Mucosa of descending colon (tissue), 3 donors: Measurements from ENCODE around the gene YLPM1. TPM values are rescaled to one million over a fixed set of nuclear protein-coding genes. Genes with fewer than 3 reads are reported as not detected.

Experiments
- ATAC-seq: fragments of 200-7000 bp; cut with Tn5 transposase; one replicate; pipeline ENCODE4 v1.9.1; 2020; ENCODE audit warnings: mild to moderate bottlenecking, moderate library complexity
- DNase-seq, 3 donors: peaks; one replicate each; pipeline ENCODE4 v3.0.0-alpha.2; 2020
- H3K36me3 ChIP-seq: fragments of 200-600 bp; one replicate; pipeline ENCODE4 v1.8.0; 2021; ENCODE audit warnings: low read depth, mild to moderate bottlenecking
- H3K4me1 ChIP-seq: fragments of 200-600 bp; one replicate; pipeline ENCODE4 v1.8.0; 2021; ENCODE audit warnings: low read depth, mild to moderate bottlenecking
- H3K4me3 ChIP-seq: fragments of 200-600 bp; one replicate; pipeline ENCODE4 v1.8.0; 2021; ENCODE audit warnings: mild to moderate bottlenecking
- H3K9me3 ChIP-seq: fragments of 200-600 bp; one replicate; pipeline ENCODE4 v1.8.0; 2021; ENCODE audit warnings: mild to moderate bottlenecking
- CTCF ChIP-seq: fragments of 200-600 bp; IDR thresholded peaks from one replicate; pipeline ENCODE4 v1.8.0; 2022; ENCODE audit warnings: antibody characterized with exemption, mild to moderate bottlenecking
- intact Hi-C, 2 donors: fragments of 100-400 bp; cut with DNase I in 1 of 2; cut with micrococcal nuclease in 1 of 2; formaldehyde crosslinking; loops; one replicate each; pipeline versions ENCODE4 v1.11.0 to v1.11.1; 2022; cut with DNase I, micrococcal nuclease
- total RNA-seq, 3 donors: library from RNA; stranded (reverse); fragmentation: NEBNext Ultra II Directional in 2 of 3; extraction: Animal tissue kit (Norgen Biotek cat#: 25700) in 2 of 3; gene quantifications; one replicate each; pipeline versions ENCODE4 v1.2.1 to v1.2.4, GENCODE V29; 2021 to 2023
- donor health status: DM: no; HTN: no; CAD: no; lungs with moderate emphysema.
- donor health status: DM: no; HTN: no; CAD: no.
- donor health status: DM: no; HTN: yes; CAD: no.

Gene YLPM1
- total RNA-seq, 3 donors from 2014 or later, result 42.1 to 59.7 (median 48.9) TPM

GRCh38 chr14:74801396-74801795 lies 38.3 kb downstream of the YLPM1 start:
- no peaks in the 10 kb centered on the region for H3K4me1 ChIP-seq
- peaks cover 2% of the 10 kb centered on the region for H3K36me3 ChIP-seq
- TF ChIP-seq CTCF, result no peak
- intact Hi-C loops, result no loop called here
- H3K4me3 ChIP-seq, result no peak overlapping the region
- DNase-seq (no peak), ATAC-seq (no peak)
- no peaks in the 10 kb centered on the region for H3K9me3 ChIP-seq

GRCh38 chr14:74804219-74804825 lies 41.2 kb downstream of the YLPM1 start:
- peak; percentile 51 for ATAC-seq
- H3K4me3 ChIP-seq, result no peak overlapping the region
- peak in 1 of 3 donors; percentile 14 for DNase-seq
- intact Hi-C loops, result no loop called here
- peak; percentile 8 for TF ChIP-seq CTCF
- H3K4me1 ChIP-seq, result no peaks in the 10 kb centered on the region
- no peaks in the 10 kb centered on the region for H3K9me3 ChIP-seq
- H3K36me3 ChIP-seq, result peaks cover 2% of the 10 kb centered on the region

GRCh38 chr14:74807853-74808545 lies 44.9 kb downstream of the YLPM1 start:
- Histone ChIP-seq H3K4me1 (no peaks in the 10 kb centered on the region), H3K36me3 (no peaks in the 10 kb centered on the region), H3K9me3 (no peaks in the 10 kb centered on the region), H3K4me3 (no peak overlapping the region)
- no peak for DNase-seq
- intact Hi-C loops, result no loop called here
- no peak for TF ChIP-seq CTCF
- no peak for ATAC-seq

- ATAC-seq (no peak), DNase-seq (no peak)
- Histone ChIP-seq H3K4me3 (no peak overlapping the region), H3K9me3 (no peaks in the 10 kb centered on the region), H3K36me3 (no peaks in the 10 kb centered on the region), H3K4me1 (no peaks in the 10 kb centered on the region)
- intact Hi-C loops, result no loop called here
- no peak for TF ChIP-seq CTCF
Measured at GRCh38 chr14:74816124-74816523, 53.0 kb downstream of the YLPM1 start.

- intact Hi-C loops, result no loop called here
- H3K9me3 ChIP-seq, result no peaks in the 10 kb centered on the region
- H3K4me1 ChIP-seq, result no peaks in the 10 kb centered on the region
- DNase-seq (no peak), ATAC-seq (no peak)
- peaks cover 5% of the 10 kb centered on the region for H3K36me3 ChIP-seq
- TF ChIP-seq CTCF, result no peak
- H3K4me3 ChIP-seq, result no peak overlapping the region
Measured at GRCh38 chr14:74820288-74820687, 57.2 kb downstream of the YLPM1 start.
